HK-2 (cell line): Measurements from ENCODE around the gene CD19.

Experiments used
- DNase-seq: peaks from one replicate; pipeline ENCODE4 v3.0.0-alpha.2; 2018; ENCODE audit not compliant: unreplicated experiment

The CD19 gene

GRCh38 chr16:28982418-28982817 lies 50.6 kb downstream of the CD19 start:
- no peak for DNase-seq

GRCh38 chr16:28982949-28983348 lies 51.2 kb downstream of the CD19 start:
- no peak for DNase-seq

GRCh38 chr16:28983644-28984043 lies 51.9 kb downstream of the CD19 start:
- no peak for DNase-seq

GRCh38 chr16:28984091-28984490 lies 52.3 kb downstream of the CD19 start:
- DNase-seq, result no peak

GRCh38 chr16:28984619-28985135 lies 52.9 kb downstream of the CD19 start, which contains the start of gene LAT:
TSS of gene LAT (plus strand) at chr16:28985052. CDS start at chr16:28985418, 366 bp downstream.
- DNase-seq, result peak; percentile 87

- DNase-seq, result no peak
These were observed 53.7 kb downstream of the CD19 start for GRCh38 chr16:28985211-28986041.

- no peak for DNase-seq
These were observed 54.3 kb downstream of the CD19 start for GRCh38 chr16:28986046-28986445.

GRCh38 chr16:28986492-28986891 lies 54.7 kb downstream of the CD19 start:
- no peak for DNase-seq

- no peak for DNase-seq
These were observed 55.5 kb downstream of the CD19 start for GRCh38 chr16:28987170-28987853.
